NCI-H2107 (cell line): Measurements from ENCODE around the gene DGKQ.

Experiments
- DNase-seq: peaks from one replicate; lab custom pipeline; 2025; lab: John Stamatoyannopoulos, UW

Gene DGKQ

GRCh38 chr4:961351-962230 lies 11.8 kb downstream of the DGKQ start:
- no peak for DNase-seq

- no peak for DNase-seq
Observed at GRCh38 chr4:960636-961350, 12.6 kb downstream of the DGKQ start.

- DNase-seq, result no peak
Observed at GRCh38 chr4:960140-960635, 13.2 kb downstream of the DGKQ start.

- no peak for DNase-seq
Observed at GRCh38 chr4:959338-960139, 13.8 kb downstream of the DGKQ start.

- no peak for DNase-seq
Observed at GRCh38 chr4:958696-959337, 14.6 kb downstream of the DGKQ start.

- no peak for DNase-seq
Observed at GRCh38 chr4:958314-958665, 15.1 kb downstream of the DGKQ start.

GRCh38 chr4:957581-958313 lies 15.6 kb downstream of the DGKQ start:
- DNase-seq, result no peak

GRCh38 chr4:957231-957580 lies 16.2 kb downstream of the DGKQ start:
- no peak for DNase-seq

- no peak for DNase-seq
Observed at GRCh38 chr4:956531-957230, 16.7 kb downstream of the DGKQ start.

GRCh38 chr4:955931-956381 lies 17.4 kb downstream of the DGKQ start:
- no peak for DNase-seq

- no peak for DNase-seq
Observed at GRCh38 chr4:955161-955921, 18.0 kb downstream of the DGKQ start.

- DNase-seq, result no peak
Observed at GRCh38 chr4:954211-955020, 19.0 kb downstream of the DGKQ start.

- DNase-seq, result no peak
Observed at GRCh38 chr4:953574-953915, 19.8 kb downstream of the DGKQ start.

GRCh38 chr4:952881-953573 lies 20.3 kb downstream of the DGKQ start:
- no peak for DNase-seq

GRCh38 chr4:951594-952468 lies 21.5 kb downstream of the DGKQ start:
- no peak for DNase-seq

- no peak for DNase-seq
Observed at GRCh38 chr4:951186-951585, 22.2 kb downstream of the DGKQ start.
